Cardiac fibroblast (primary cell): ENCODE results near the gene GRK5.

ENCODE experiments used
- DNase-seq, 2 donors: peaks; one replicate each; pipeline versions ENCODE4 v3.0.0 to v3.0.0-alpha.2; 2010; ENCODE audit warnings: low read depth in 2 of 2
- H3K4me3 ChIP-seq, 2 donors: replicated peaks in 1 of 2; 1 replicate in 1 of 2; 2 replicates in 1 of 2; pipeline ENCODE4 v1.5.1; 2011; ENCODE audit warnings: low read depth in 2 of 2, low read length in 2 of 2, mild to moderate bottlenecking in 2 of 2, moderate library complexity in 1 of 2
- CTCF ChIP-seq: IDR thresholded peaks from one replicate; pipeline ENCODE4 v1.5.1; 2011; ENCODE audit warnings: low read depth, mild to moderate bottlenecking, low read length, inconsistent platforms

Gene GRK5

GRCh38 chr10:119308089-119308488, 100.7 kb downstream of the GRK5 start:
- H3K4me3 ChIP-seq = no peak overlapping the region
- DNase-seq = no peak
- TF ChIP-seq CTCF = no peak

- no peak for TF ChIP-seq CTCF
- no peak for DNase-seq
- H3K4me3 ChIP-seq = no peak overlapping the region
These were observed 101.4 kb downstream of the GRK5 start for GRCh38 chr10:119308551-119309422.

GRCh38 chr10:119309423-119309770, 102.0 kb downstream of the GRK5 start:
- no peak for TF ChIP-seq CTCF
- no peak overlapping the region for H3K4me3 ChIP-seq
- DNase-seq = no peak

GRCh38 chr10:119310806-119311205, 103.4 kb downstream of the GRK5 start:
- H3K4me3 ChIP-seq = no peak overlapping the region
- no peak for DNase-seq
- TF ChIP-seq CTCF = no peak

GRCh38 chr10:119312241-119312640, 104.9 kb downstream of the GRK5 start:
- no peak for TF ChIP-seq CTCF
- DNase-seq = no peak
- H3K4me3 ChIP-seq = no peak overlapping the region

- DNase-seq = no peak
- TF ChIP-seq CTCF = no peak
- H3K4me3 ChIP-seq = no peak overlapping the region
These were observed 105.7 kb downstream of the GRK5 start for GRCh38 chr10:119313024-119313423.

GRCh38 chr10:119313644-119314043, 106.3 kb downstream of the GRK5 start:
- TF ChIP-seq CTCF = no peak
- no peak for DNase-seq
- no peak overlapping the region for H3K4me3 ChIP-seq
